Astrocyte (in vitro differentiated cells and primary cell): ENCODE data around the gene AHDC1. TPM values are rescaled to one million over a fixed set of nuclear protein-coding genes. Genes with fewer than 3 reads are reported as not detected.

Source experiments
- DNase-seq: peaks from one replicate; pipeline ENCODE4 v3.0.0-alpha.2; 2010; ENCODE audit warnings: low read depth
- FAIRE-seq: peaks from 2 replicates; lab custom pipeline; 2011; peaks lifted over from hg19 to GRCh38; lab: Jason Lieb, UNC
- H2AFZ ChIP-seq: 2 replicates; pipeline ENCODE4 v1.6.0; 2012; ENCODE audit warnings: low read depth, low read length, inconsistent platforms
- H3K27ac ChIP-seq: 2 replicates; pipeline ENCODE4 v1.5.1; 2011; ENCODE audit warnings: low read depth, low read length, inconsistent platforms
- H3K27me3 ChIP-seq: 2 replicates; pipeline ENCODE4 v1.6.0; 2011; ENCODE audit warnings: low read length, inconsistent platforms; ENCODE audit not compliant: insufficient read depth
- H3K36me3 ChIP-seq: 2 replicates; pipeline ENCODE4 v1.5.1; 2011; ENCODE audit warnings: low read length, inconsistent platforms; ENCODE audit not compliant: insufficient read depth
- H3K4me1 ChIP-seq: 2 replicates; pipeline ENCODE4 v1.5.1; 2011; ENCODE audit warnings: low read length, inconsistent platforms; ENCODE audit not compliant: insufficient read depth
- H3K4me2 ChIP-seq: 2 replicates; pipeline ENCODE4 v1.6.0; 2012; ENCODE audit warnings: low read length, inconsistent platforms
- H3K4me3 ChIP-seq: 2 replicates; pipeline ENCODE4 v1.5.1; 2011; ENCODE audit warnings: low read depth, mild to moderate bottlenecking, low read length, inconsistent platforms; ENCODE audit not compliant: insufficient read depth
- H3K79me2 ChIP-seq: 2 replicates; pipeline ENCODE4 v1.6.0; 2012; ENCODE audit warnings: mild to moderate bottlenecking, low read length, inconsistent platforms; ENCODE audit not compliant: insufficient read depth
- H3K9ac ChIP-seq: 2 replicates; pipeline ENCODE4 v1.6.0; 2012; ENCODE audit warnings: mild to moderate bottlenecking, low read length, inconsistent platforms
- H3K9me3 ChIP-seq: 2 replicates; pipeline ENCODE4 v1.5.1; 2012; ENCODE audit warnings: low read depth, mild to moderate bottlenecking, low read length, inconsistent platforms; ENCODE audit not compliant: insufficient read depth
- H4K20me1 ChIP-seq: 2 replicates; pipeline ENCODE4 v1.6.0; 2012; ENCODE audit warnings: low read length, inconsistent platforms; ENCODE audit not compliant: insufficient read depth
- H3K27ac Mint-ChIP-seq: one replicate; pipeline ENCODE4 v1.8.0; 2021; ENCODE audit warnings: mild to moderate bottlenecking, mixed read lengths; ENCODE audit not compliant: unreplicated experiment
- H3K27me3 Mint-ChIP-seq: one replicate; pipeline ENCODE4 v1.8.0; 2021; ENCODE audit warnings: low read depth, mixed read lengths; ENCODE audit not compliant: unreplicated experiment
- H3K36me3 Mint-ChIP-seq: one replicate; pipeline ENCODE4 v1.8.0; 2021; ENCODE audit warnings: low read depth, mixed read lengths; ENCODE audit not compliant: unreplicated experiment
- H3K4me1 Mint-ChIP-seq: one replicate; pipeline ENCODE4 v1.8.0; 2021; ENCODE audit warnings: low read depth, mixed read lengths; ENCODE audit not compliant: unreplicated experiment
- H3K4me3 Mint-ChIP-seq: one replicate; pipeline ENCODE4 v1.8.0; 2021; ENCODE audit warnings: mild to moderate bottlenecking, moderate library complexity, mixed read lengths; ENCODE audit not compliant: unreplicated experiment
- H3K9me3 Mint-ChIP-seq: one replicate; pipeline ENCODE4 v1.8.0; 2021; ENCODE audit warnings: mild to moderate bottlenecking, mixed read lengths; ENCODE audit not compliant: unreplicated experiment
- CTCF ChIP-seq: IDR thresholded peaks from 2 replicates; pipeline ENCODE4 v1.5.1; 2011; ENCODE audit warnings: low read depth, mild to moderate bottlenecking, inconsistent platforms, low read length, moderate library complexity; ENCODE audit not compliant: insufficient read depth
- EZH2 ChIP-seq: IDR thresholded peaks from 2 replicates; pipeline ENCODE4 v1.6.1; 2012; ENCODE audit warnings: mild to moderate bottlenecking, low read length, inconsistent platforms; ENCODE audit not compliant: insufficient read depth
- total RNA-seq: library from RNA; stranded (reverse); gene quantifications from 2 replicates; pipeline ENCODE4 v1.2.1, GENCODE V29; 2021

The AHDC1 gene
- total RNA-seq, 1 donor from 2014 or later: 75.7 TPM

- Mint-ChIP-seq H3K9me3 (no peaks in the 10 kb centered on the region), H3K4me1 (peaks cover 32% of the 10 kb centered on the region), H3K4me3 (no peak overlapping the region), H3K27me3 (no peaks in the 10 kb centered on the region), H3K36me3 (no peaks in the 10 kb centered on the region), H3K27ac (no peak overlapping the region)
- H3K9me3 ChIP-seq: no peaks in the 10 kb centered on the region
- FAIRE-seq (no peak), DNase-seq (no peak)
- no peak overlapping the region for H2AFZ ChIP-seq
- TF ChIP-seq CTCF: no peak
- no peak for TF ChIP-seq EZH2
- peaks cover 100% of the 10 kb centered on the region for H4K20me1 ChIP-seq
- H3K4me1 ChIP-seq: peaks cover 82% of the 10 kb centered on the region
- no peaks in the 10 kb centered on the region for H3K27me3 ChIP-seq
- no peak overlapping the region for H3K27ac ChIP-seq
- H3K36me3 ChIP-seq: no peaks in the 10 kb centered on the region
- no peak overlapping the region for H3K4me3 ChIP-seq
- peaks cover 99% of the 10 kb centered on the region for H3K79me2 ChIP-seq
- no peak overlapping the region for H3K9ac ChIP-seq
- H3K4me2 ChIP-seq: peak overlapping the region; percentile 35
Measured at GRCh38 chr1:27596261-27596660, 7.7 kb downstream of the AHDC1 start.

GRCh38 chr1:27595597-27595996 lies 8.3 kb downstream of the AHDC1 start:
- Histone ChIP-seq H3K4me1 (peaks cover 81% of the 10 kb centered on the region), H4K20me1 (peaks cover 100% of the 10 kb centered on the region), H3K9ac (peak overlapping the region; percentile 44), H2AFZ (no peak overlapping the region), H3K79me2 (peaks cover 99% of the 10 kb centered on the region), H3K4me2 (peak overlapping the region; percentile 78), H3K27ac (no peak overlapping the region), H3K36me3 (no peaks in the 10 kb centered on the region), H3K9me3 (no peaks in the 10 kb centered on the region), H3K4me3 (no peak overlapping the region), H3K27me3 (no peaks in the 10 kb centered on the region)
- Mint-ChIP-seq H3K9me3 (no peaks in the 10 kb centered on the region), H3K27me3 (no peaks in the 10 kb centered on the region), H3K27ac (no peak overlapping the region), H3K4me1 (peaks cover 29% of the 10 kb centered on the region), H3K36me3 (no peaks in the 10 kb centered on the region), H3K4me3 (no peak overlapping the region)
- no peak for FAIRE-seq
- DNase-seq: no peak
- no peak for TF ChIP-seq EZH2
- TF ChIP-seq CTCF: no peak
